Liver (tissue), 9 donors: ENCODE results near the gene TNNT1. TPM values are rescaled to one million over a fixed set of nuclear protein-coding genes. Genes with fewer than 3 reads are reported as not detected.

ENCODE experiments used
- DNase-seq: peaks from one replicate; pipeline ENCODE4 v3.0.0-alpha.2; 2017; ENCODE audit warnings: low spot score
- H3K27ac ChIP-seq, 2 donors: one replicate each; pipeline ENCODE4 v1.7.0; 2013; ENCODE audit warnings: inconsistent platforms in 2 of 2, low read length in 2 of 2, control low read depth in 1 of 2, low read depth in 1 of 2, mild to moderate bottlenecking in 1 of 2
- H3K27me3 ChIP-seq, 4 donors: one replicate each; pipeline versions ENCODE4 v1.6.1 to v1.7.0; 2013; ENCODE audit warnings: low read length in 3 of 4, inconsistent platforms in 1 of 4, mild to moderate bottlenecking in 1 of 4, moderate library complexity in 1 of 4; ENCODE audit not compliant: control insufficient read depth in 4 of 4, insufficient read depth in 4 of 4
- H3K36me3 ChIP-seq, 4 donors: one replicate each; pipeline versions ENCODE4 v1.6.1 to v1.7.0; 2013; ENCODE audit warnings: low read length in 3 of 4, mild to moderate bottlenecking in 3 of 4, low read depth in 1 of 4, moderate library complexity in 1 of 4; ENCODE audit not compliant: control insufficient read depth in 4 of 4, insufficient read depth in 3 of 4
- H3K4me1 ChIP-seq, 4 donors: one replicate each; pipeline versions ENCODE4 v1.6.1 to v1.7.0; 2013; ENCODE audit warnings: low read length in 3 of 4, mild to moderate bottlenecking in 3 of 4, moderate library complexity in 1 of 4; ENCODE audit not compliant: control insufficient read depth in 4 of 4, insufficient read depth in 4 of 4
- H3K4me3 ChIP-seq, 3 donors: one replicate each; pipeline versions ENCODE4 v1.6.1 to v1.7.0; 2013; ENCODE audit warnings: low read length in 3 of 3, control low read depth in 1 of 3, low read depth in 1 of 3, mild to moderate bottlenecking in 1 of 3
- H3K9ac ChIP-seq, 2 donors: one replicate each; pipeline ENCODE4 v1.7.0; 2013; ENCODE audit warnings: low read length in 2 of 2, mild to moderate bottlenecking in 2 of 2, moderate library complexity in 2 of 2, control low read depth in 1 of 2, low read depth in 1 of 2
- H3K9me3 ChIP-seq, 4 donors: one replicate each; pipeline versions ENCODE4 v1.6.1 to v1.7.0; 2013; ENCODE audit warnings: low read length in 3 of 4; ENCODE audit not compliant: control insufficient read depth in 4 of 4
- EGR1 ChIP-seq, 2 donors: IDR thresholded peaks; 2 replicates each; pipeline ENCODE4 v1.6.1; 2016 to 2018; ENCODE audit warnings: antibody characterized with exemption in 2 of 2, low read depth in 2 of 2
- FOXA1 ChIP-seq: IDR thresholded peaks from 2 replicates; pipeline ENCODE4 v1.6.1; 2016; ENCODE audit warnings: antibody characterized with exemption
- FOXA2 ChIP-seq: IDR thresholded peaks from 2 replicates; pipeline ENCODE4 v1.6.1; 2016; ENCODE audit warnings: antibody characterized with exemption
- HNF4A ChIP-seq, 2 donors: conservative IDR thresholded peaks; 2 replicates each; pipeline ENCODE4 v1.6.1; 2016; ENCODE audit warnings: antibody characterized with exemption in 2 of 2, mild to moderate bottlenecking in 2 of 2
- HNF4G ChIP-seq: IDR thresholded peaks from 2 replicates; pipeline ENCODE4 v1.6.1; 2016; ENCODE audit warnings: antibody characterized with exemption
- JUND ChIP-seq, 2 donors: IDR thresholded peaks; 2 replicates each; pipeline ENCODE4 v1.6.1; 2016; ENCODE audit warnings: antibody characterized with exemption in 2 of 2
- RAD21 ChIP-seq, 2 donors: IDR thresholded peaks; 2 replicates each; pipeline ENCODE4 v1.6.1; 2016; ENCODE audit warnings: antibody characterized with exemption in 2 of 2, mild to moderate bottlenecking in 2 of 2
- RXRA ChIP-seq, 2 donors: IDR thresholded peaks; 2 replicates each; pipeline ENCODE4 v1.6.1; 2017 to 2018; ENCODE audit warnings: antibody characterized with exemption in 2 of 2, mild to moderate bottlenecking in 1 of 2
- SP1 ChIP-seq: IDR thresholded peaks from 2 replicates; pipeline ENCODE4 v1.6.1; 2018; ENCODE audit warnings: antibody characterized with exemption, mild to moderate bottlenecking
- TAF1 ChIP-seq: conservative IDR thresholded peaks from 2 replicates; pipeline ENCODE4 v1.6.1; 2016; ENCODE audit warnings: antibody characterized with exemption, mild to moderate bottlenecking
- YY1 ChIP-seq: IDR thresholded peaks from 2 replicates; pipeline ENCODE4 v1.6.1; 2016; ENCODE audit warnings: antibody characterized with exemption, mild to moderate bottlenecking
- WGBS: extraction: QIAGEN DNeasy Blood & Tissue Kit; methylation state at CpG from one replicate; pipeline ENCODE4 v1.1.7; 2013; 5-methylcytosine and 5-hydroxymethylcytosine counted together
- polyA plus RNA-seq, 2 donors: library from polyadenylated mRNA; stranded (reverse) in 1 of 2; unstranded in 1 of 2; fragments of 200-250 nt in 1 of 2; fragments of >200 nt in 1 of 2; fragmentation: Nextera tagmentation in 1 of 2; extraction: Ambion mirVana in 1 of 2; gene quantifications; one replicate each; pipeline versions ENCODE4 v1.2.1 to v1.2.3, GENCODE V29; 2013 to 2015
- total RNA-seq, 2 donors: library from RNA; depleted of rRNA; stranded (reverse); fragments of >200 nt; gene quantifications; one replicate each; pipeline ENCODE4 v1.2.3, GENCODE V29; 2014
- TF ChIP-seq, protein P1 (sequence below): IDR thresholded peaks from 2 replicates; pipeline ENCODE4 v1.6.1; 2016; ENCODE audit warnings: antibody characterized with exemption
- TF ChIP-seq, protein P2 (sequence below): IDR thresholded peaks from 2 replicates; pipeline ENCODE4 v1.6.1; 2016; ENCODE audit warnings: antibody characterized with exemption
- TF ChIP-seq, protein P3 (sequence below): IDR thresholded peaks from 2 replicates; pipeline ENCODE4 v1.6.1; 2016; ENCODE audit warnings: antibody characterized with exemption, mild to moderate bottlenecking
- TF ChIP-seq, protein P4 (sequence below): fragments of 150-350 bp; IDR thresholded peaks from 2 replicates; pipeline ENCODE4 v1.5.1; 2017; ENCODE audit warnings: improper control_type of control experiment, low read depth, low read length; ENCODE audit not compliant: missing input control
- TF ChIP-seq, protein P5 (sequence below): IDR thresholded peaks from 2 replicates; pipeline ENCODE4 v1.6.1; 2016; ENCODE audit warnings: antibody characterized with exemption
- donor health status: healthy.
- donor health status: healthy.
- donor health status: healthy.
- donor health status: healthy.
- donor health status: healthy.

TNNT1 gene
- total and polyA plus RNA-seq, 4 donors = 0.15 to 0.28 TPM; not detected in 2

DNA sequence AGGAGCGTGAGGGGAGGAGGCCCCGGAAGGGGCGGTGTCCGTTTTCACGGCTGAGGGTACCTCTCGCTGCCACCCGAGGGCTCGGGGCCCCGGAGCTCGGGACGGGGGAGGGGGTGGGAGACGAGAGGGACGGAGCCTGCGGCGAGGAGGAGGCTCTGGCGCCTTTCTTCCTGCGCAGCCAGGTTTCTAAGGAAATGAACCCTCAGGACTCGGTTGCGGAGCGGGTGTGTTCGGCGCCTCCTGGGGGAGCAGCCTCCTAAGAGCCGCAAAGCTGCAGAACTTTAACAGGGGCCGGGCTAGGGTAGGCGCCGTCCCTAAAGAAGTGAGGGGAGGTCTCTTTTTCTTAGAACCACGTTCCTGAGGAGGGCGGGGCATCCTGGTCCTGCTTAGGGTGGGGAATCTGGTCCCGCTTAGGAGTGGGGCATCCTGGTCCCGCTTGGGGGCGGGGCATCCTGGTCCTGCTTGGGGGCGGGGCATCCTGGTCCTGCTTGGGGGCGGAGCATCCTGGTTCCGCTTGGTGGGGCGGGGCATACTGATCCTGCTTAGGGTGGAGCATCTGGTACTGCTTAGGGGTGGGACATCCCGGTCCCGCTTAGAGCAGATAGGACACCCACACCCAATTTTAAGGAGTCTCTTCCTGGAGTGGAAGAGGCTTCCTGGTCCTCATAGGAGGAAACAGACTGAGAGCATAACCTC, 24.9 kb upstream of the TNNT1 start:
- Histone ChIP-seq H3K27me3 (peaks cover 3 to 15% (median 10%) of the 10 kb centered on the region in 4 donors), H3K9ac (no peak overlapping the region)

DNA sequence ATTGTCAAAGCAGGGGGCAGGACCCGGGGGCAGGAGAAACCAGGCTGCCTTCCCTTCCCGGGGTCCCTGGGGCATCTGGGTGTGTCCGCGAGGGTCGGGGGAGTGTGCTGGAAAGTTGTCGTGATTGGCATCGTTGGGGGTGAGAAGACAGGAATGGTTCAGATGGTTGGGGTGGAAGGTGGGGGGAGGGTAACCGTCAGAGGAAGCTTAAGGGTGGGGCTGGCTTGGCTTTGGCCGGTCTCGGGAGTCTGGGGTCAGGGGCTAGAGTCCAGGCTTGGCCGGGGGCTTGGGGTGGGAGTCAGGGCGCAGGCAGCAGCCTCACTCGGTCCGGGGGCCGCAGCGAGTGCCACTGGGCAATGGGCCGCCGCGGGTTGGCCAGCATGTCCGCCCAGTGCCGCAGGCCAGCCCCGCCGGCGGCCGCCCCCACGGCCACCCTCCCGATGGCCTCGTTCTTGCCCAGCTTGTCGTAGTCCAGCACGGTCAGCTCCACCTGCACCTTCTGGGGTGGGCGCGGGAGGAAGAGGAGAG, 24.2 kb upstream of the TNNT1 start:
- WGBS = 4% methylated on average over 32 of the region's 32 CpGs
- Histone ChIP-seq H3K36me3 (no peaks in the 10 kb centered on the region), H3K27ac (no peak overlapping the region), H3K4me3 (peak overlapping the region in 1 of 3 donors; percentile 22), H3K9ac (no peak overlapping the region), H3K9me3 (no peaks in the 10 kb centered on the region), H3K4me1 (no peaks in the 10 kb centered on the region), H3K27me3 (peaks cover 3 to 15% (median 10%) of the 10 kb centered on the region in 4 donors)
- no peak for DNase-seq
- TF ChIP-seq, protein P1, sequence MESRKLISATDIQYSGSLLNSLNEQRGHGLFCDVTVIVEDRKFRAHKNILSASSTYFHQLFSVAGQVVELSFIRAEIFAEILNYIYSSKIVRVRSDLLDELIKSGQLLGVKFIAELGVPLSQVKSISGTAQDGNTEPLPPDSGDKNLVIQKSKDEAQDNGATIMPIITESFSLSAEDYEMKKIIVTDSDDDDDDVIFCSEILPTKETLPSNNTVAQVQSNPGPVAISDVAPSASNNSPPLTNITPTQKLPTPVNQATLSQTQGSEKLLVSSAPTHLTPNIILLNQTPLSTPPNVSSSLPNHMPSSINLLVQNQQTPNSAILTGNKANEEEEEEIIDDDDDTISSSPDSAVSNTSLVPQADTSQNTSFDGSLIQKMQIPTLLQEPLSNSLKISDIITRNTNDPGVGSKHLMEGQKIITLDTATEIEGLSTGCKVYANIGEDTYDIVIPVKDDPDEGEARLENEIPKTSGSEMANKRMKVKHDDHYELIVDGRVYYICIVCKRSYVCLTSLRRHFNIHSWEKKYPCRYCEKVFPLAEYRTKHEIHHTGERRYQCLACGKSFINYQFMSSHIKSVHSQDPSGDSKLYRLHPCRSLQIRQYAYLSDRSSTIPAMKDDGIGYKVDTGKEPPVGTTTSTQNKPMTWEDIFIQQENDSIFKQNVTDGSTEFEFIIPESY = no peak
- TF ChIP-seq SP1 = no peak
- TF ChIP-seq, protein P2, sequence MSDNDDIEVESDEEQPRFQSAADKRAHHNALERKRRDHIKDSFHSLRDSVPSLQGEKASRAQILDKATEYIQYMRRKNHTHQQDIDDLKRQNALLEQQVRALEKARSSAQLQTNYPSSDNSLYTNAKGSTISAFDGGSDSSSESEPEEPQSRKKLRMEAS = no peak
- TF ChIP-seq, protein P3, sequence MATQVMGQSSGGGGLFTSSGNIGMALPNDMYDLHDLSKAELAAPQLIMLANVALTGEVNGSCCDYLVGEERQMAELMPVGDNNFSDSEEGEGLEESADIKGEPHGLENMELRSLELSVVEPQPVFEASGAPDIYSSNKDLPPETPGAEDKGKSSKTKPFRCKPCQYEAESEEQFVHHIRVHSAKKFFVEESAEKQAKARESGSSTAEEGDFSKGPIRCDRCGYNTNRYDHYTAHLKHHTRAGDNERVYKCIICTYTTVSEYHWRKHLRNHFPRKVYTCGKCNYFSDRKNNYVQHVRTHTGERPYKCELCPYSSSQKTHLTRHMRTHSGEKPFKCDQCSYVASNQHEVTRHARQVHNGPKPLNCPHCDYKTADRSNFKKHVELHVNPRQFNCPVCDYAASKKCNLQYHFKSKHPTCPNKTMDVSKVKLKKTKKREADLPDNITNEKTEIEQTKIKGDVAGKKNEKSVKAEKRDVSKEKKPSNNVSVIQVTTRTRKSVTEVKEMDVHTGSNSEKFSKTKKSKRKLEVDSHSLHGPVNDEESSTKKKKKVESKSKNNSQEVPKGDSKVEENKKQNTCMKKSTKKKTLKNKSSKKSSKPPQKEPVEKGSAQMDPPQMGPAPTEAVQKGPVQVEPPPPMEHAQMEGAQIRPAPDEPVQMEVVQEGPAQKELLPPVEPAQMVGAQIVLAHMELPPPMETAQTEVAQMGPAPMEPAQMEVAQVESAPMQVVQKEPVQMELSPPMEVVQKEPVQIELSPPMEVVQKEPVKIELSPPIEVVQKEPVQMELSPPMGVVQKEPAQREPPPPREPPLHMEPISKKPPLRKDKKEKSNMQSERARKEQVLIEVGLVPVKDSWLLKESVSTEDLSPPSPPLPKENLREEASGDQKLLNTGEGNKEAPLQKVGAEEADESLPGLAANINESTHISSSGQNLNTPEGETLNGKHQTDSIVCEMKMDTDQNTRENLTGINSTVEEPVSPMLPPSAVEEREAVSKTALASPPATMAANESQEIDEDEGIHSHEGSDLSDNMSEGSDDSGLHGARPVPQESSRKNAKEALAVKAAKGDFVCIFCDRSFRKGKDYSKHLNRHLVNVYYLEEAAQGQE = no peak
- no peak for TF ChIP-seq RXRA (IDR thresholded peaks at IDR 0.05)
- TF ChIP-seq RAD21 (IDR thresholded peaks at IDR 0.05) = no peak
- TF ChIP-seq TAF1 = no peak
- TF ChIP-seq EGR1 (IDR thresholded peaks at IDR 0.05; ENCODE audit: low read depth in 2 of 2) = no peak
- no peak for TF ChIP-seq FOXA1

More for the DNA sequence above, 24.9 kb upstream of the TNNT1 start:
- 2% methylated on average over 37 of the region's 37 CpGs for WGBS
- no peaks in the 10 kb centered on the region for H3K36me3 ChIP-seq
- peak overlapping the region in 1 of 3 donors; percentile 22 for H3K4me3 ChIP-seq
- no peak for TF ChIP-seq RAD21 (IDR thresholded peaks at IDR 0.05)
- no peak for TF ChIP-seq JUND (IDR thresholded peaks at IDR 0.05)
- no peak for TF ChIP-seq HNF4A (conservative IDR thresholded peaks at IDR 0.05)
- no peak for TF ChIP-seq TAF1
- TF ChIP-seq FOXA1 = no peak
- TF ChIP-seq, protein P3 = no peak
- TF ChIP-seq HNF4G = no peak
- no peak for TF ChIP-seq SP1
- no peak for TF ChIP-seq RXRA (IDR thresholded peaks at IDR 0.05)
- TF ChIP-seq YY1 = no peak
- TF ChIP-seq EGR1 (IDR thresholded peaks at IDR 0.05; ENCODE audit: low read depth in 2 of 2) = no peak
- TF ChIP-seq, protein P4, sequence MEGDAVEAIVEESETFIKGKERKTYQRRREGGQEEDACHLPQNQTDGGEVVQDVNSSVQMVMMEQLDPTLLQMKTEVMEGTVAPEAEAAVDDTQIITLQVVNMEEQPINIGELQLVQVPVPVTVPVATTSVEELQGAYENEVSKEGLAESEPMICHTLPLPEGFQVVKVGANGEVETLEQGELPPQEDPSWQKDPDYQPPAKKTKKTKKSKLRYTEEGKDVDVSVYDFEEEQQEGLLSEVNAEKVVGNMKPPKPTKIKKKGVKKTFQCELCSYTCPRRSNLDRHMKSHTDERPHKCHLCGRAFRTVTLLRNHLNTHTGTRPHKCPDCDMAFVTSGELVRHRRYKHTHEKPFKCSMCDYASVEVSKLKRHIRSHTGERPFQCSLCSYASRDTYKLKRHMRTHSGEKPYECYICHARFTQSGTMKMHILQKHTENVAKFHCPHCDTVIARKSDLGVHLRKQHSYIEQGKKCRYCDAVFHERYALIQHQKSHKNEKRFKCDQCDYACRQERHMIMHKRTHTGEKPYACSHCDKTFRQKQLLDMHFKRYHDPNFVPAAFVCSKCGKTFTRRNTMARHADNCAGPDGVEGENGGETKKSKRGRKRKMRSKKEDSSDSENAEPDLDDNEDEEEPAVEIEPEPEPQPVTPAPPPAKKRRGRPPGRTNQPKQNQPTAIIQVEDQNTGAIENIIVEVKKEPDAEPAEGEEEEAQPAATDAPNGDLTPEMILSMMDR = no peak
- no peak for TF ChIP-seq FOXA2
- TF ChIP-seq, protein P5, sequence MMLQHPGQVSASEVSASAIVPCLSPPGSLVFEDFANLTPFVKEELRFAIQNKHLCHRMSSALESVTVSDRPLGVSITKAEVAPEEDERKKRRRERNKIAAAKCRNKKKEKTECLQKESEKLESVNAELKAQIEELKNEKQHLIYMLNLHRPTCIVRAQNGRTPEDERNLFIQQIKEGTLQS = no peak
- TF ChIP-seq, protein P2 = no peak
- peak; percentile 64 for DNase-seq
- H3K27ac ChIP-seq = no peak overlapping the region
- peaks cover 0 to 2% (median under 1%) of the 10 kb centered on the region in 4 donors for H3K4me1 ChIP-seq
- no peaks in the 10 kb centered on the region for H3K9me3 ChIP-seq
